ENCODE data around the gene PLCH2.

PLCH2 gene

GRCh38 chr1:2479618-2480017, 3.5 kb downstream of the PLCH2 start:
- no peak for DNase-seq (ENCODE audit: low read depth)

DNA sequence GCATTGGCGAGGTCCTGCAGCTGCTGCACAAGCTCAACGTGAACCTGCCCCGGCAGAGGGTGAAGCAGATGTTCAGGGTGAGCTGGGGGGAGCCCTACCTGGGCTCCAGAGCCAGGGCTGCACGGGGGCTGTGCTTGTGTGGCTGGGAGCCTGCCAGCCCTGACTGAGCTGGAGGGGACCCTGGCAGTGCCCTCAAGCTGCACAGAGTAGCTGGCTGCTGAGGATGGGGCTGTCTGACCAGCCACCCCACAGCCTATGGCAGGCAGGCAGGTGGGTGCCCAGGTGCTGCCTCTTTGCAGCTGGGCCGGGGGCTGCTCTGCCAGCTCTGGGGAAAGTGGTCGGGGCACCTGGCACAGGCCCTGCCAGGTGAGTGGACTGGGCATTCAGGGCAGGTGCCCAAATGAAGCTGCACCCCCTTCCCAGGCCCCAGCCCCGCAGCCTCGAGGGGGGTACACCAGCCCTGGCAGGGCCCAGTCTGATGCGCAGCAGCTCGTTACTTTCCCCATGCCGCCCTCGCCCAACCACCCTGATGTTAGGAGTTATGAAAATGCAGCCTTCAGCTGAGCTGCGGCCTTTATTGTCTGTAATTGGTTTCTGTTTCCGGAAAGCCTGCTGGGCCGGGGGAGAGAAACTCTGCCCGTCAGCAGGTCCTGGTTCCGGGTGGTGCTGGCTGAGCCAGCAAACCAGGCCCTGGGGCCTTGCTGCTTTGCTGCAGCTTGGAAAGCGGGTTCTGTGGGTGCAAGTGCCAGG, 4.3 kb downstream of the PLCH2 start:
- DNase-seq (ENCODE audit: low read depth) = no peak

GRCh38 chr1:2480986-2481364, 4.9 kb downstream of the PLCH2 start:
- DNase-seq (ENCODE audit: low read depth) = no peak

- no peak for DNase-seq (ENCODE audit: low read depth)
Measured at GRCh38 chr1:2481885-2482284, 5.8 kb downstream of the PLCH2 start.

DNA sequence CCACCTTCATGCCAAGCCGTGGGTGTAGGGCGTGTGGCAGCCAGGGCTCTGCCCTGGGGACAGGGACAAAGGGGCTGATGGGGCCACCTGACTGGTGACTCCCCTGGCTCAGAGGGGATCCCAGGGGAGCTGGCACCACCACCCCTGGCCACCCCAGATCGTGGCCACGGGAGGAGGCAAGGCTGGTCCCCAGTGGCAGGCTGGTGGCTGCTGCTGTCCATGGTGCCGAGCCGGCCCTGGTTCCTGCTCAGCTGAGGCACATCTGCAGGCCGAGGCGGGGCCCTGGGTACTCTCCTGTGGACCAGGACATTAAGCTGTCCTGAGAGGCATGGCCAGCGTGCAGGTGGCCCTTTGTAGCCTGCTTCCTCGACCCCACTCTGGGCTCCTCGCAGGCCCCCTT, 6.5 kb downstream of the PLCH2 start:
- no peak for DNase-seq (ENCODE audit: low read depth)

DNA sequence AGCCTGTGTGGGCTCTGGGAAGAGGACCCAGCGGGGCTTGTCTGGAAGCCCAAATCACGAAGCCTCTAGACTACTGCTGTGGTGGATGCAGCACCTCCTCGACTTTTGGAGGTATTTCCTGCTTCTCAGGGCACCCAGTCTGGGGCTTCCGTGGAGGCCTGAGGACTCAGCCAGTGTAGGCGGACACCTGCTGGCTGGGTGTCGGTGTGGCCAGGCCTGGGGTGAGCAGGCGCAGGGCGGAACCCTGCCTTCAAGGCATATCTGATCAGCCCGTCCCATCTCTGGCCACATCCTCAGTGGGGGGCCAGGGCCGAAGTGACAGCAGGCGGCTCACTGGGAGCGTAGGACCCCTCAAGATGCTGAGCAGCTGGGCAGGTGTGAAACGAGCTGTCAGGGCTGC, 6.9 kb downstream of the PLCH2 start:
- DNase-seq (ENCODE audit: low read depth) = no peak

GRCh38 chr1:2483970-2484369, 7.9 kb downstream of the PLCH2 start:
- no peak for DNase-seq (ENCODE audit: low read depth)

GRCh38 chr1:2486041-2486440, 10.0 kb downstream of the PLCH2 start:
- DNase-seq (ENCODE audit: low read depth) = no peak

GRCh38 chr1:2486558-2486957, 10.5 kb downstream of the PLCH2 start:
- DNase-seq (ENCODE audit: low read depth) = no peak

GRCh38 chr1:2488688-2489087, 12.6 kb downstream of the PLCH2 start:
- no peak for DNase-seq (ENCODE audit: low read depth)

DNA sequence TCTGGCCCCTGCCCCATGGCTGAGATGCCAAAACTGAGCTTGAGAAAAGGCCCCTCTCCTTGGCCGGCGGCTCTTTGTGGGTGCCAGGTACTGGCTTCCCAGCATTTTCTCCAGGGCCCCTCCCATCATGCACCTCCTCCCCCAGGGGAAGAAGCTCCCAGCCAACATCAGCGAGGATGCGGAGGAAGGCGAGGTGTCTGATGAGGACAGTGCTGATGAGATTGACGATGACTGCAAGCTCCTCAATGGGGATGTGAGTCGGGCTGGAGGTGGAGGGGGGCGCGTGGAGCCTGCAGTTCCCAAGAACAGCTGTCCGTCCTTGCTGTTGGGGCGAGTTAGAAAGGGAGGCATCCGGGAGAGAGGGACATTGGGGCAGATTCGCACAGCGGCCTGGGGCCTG, 13.5 kb downstream of the PLCH2 start:
- no peak for DNase-seq (ENCODE audit: low read depth)

DNA sequence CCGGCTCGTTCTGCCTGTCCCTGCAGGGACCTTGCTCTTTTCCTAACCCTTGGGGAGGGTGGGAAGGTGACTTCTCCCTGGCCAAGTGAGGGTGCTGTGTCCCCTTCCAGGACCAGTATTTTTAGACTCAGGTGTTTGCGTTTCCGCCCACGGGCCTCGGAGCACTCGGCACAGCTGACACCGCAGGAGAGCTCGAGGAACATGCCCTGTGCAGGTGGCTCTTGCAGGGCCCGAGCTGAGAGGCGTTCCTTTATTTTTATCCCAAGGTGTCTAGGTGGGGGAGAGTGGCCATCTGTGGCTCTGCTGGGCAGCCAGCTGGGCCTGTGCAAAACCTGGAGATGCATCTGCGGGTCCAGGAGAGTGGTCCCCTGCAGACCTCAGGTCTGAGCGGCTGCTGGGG, 16.0 kb downstream of the PLCH2 start:
- DNase-seq (ENCODE audit: low read depth) = no peak

DNA sequence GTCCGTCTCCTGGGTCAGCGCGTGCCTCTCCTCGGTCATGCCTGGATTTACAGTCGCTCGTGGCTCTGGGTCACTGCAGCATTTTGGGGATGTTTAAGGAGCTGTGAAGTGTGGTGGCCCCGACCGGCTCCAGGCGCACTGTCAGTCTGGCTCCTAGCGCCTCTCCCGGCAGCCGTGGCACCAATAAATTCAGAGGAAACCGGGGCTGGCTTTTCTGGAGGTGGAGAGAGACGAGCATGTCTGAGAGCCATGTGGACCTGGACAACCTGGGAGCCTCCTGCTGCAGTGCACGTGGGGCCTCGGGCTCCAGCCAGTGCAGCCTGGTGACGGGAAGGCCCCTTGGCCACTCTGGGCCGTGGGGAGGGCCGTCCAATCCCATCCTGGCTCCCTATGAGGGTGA, 17.1 kb downstream of the PLCH2 start:
- DNase-seq (ENCODE audit: low read depth) = no peak

GRCh38 chr1:2493691-2494322, 17.7 kb downstream of the PLCH2 start:
- DNase-seq (ENCODE audit: low read depth) = no peak

DNA sequence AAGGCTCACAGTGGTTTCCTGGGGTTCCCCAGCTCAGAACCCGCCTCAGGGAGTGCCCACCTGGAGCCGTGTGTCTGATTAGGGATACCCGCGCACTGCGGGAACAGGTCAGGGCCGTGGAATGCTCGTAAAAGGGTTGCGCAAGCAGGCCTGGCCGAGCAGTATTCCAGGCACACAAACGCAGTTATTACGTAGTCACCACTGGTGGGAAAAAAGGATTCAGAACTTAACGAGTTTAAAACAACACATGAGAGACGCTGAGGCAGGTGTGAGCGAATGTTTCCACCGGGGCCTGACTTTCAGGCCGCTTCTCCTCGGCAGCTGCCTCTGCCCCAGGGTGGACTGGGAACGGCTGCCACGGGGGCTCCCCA, 18.2 kb downstream of the PLCH2 start:
- DNase-seq (ENCODE audit: low read depth) = peak; percentile 36

GRCh38 chr1:2495026-2495425, 18.9 kb downstream of the PLCH2 start:
- DNase-seq (ENCODE audit: low read depth) = no peak

DNA sequence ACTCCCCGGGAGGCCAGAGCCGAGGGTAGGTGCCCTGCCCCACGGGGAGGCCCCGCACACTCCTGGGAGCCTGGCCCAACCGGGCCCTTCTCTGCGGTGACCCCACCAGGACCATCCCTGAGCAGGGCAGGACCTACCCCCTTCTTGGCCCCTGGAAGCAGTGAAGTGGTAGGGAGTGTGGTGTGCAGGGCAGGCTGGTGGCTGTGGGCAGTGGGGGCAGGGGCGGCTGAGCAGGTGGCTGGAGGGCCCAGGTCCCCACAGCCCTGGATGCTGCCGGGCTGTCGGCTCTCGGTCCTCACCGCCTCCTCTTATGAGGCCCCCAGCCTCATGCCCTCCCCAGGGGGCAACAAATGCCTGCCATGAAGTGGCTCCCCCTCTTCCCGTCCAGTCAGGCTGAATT, 19.5 kb downstream of the PLCH2 start:
- DNase-seq (ENCODE audit: low read depth) = no peak

- DNase-seq (ENCODE audit: low read depth) = no peak
Measured at GRCh38 chr1:2496087-2496622, 20.1 kb downstream of the PLCH2 start.

DNA sequence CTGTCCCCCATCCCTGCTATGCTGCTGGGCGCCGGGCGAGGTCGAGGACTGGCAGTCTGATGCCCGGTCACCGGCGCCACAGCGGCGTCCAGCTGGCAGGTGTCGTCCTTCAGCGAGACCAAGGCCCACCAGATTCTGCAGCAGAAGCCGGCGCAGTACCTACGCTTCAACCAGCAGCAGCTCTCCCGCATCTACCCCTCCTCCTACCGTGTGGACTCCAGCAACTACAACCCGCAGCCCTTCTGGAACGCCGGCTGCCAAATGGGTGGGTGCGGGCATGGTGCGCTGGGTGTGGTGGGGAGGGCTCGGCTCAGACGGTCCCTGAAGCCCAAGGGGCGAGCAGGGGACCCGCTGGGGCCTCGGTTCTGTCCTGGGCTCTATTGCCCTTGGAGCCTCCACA, 20.7 kb downstream of the PLCH2 start:
- no peak for DNase-seq (ENCODE audit: low read depth)

- no peak for DNase-seq (ENCODE audit: low read depth)
Measured at GRCh38 chr1:2497891-2498290, 21.8 kb downstream of the PLCH2 start.

- no peak for DNase-seq (ENCODE audit: low read depth)
Measured at GRCh38 chr1:2498648-2499047, 22.6 kb downstream of the PLCH2 start.

DNA sequence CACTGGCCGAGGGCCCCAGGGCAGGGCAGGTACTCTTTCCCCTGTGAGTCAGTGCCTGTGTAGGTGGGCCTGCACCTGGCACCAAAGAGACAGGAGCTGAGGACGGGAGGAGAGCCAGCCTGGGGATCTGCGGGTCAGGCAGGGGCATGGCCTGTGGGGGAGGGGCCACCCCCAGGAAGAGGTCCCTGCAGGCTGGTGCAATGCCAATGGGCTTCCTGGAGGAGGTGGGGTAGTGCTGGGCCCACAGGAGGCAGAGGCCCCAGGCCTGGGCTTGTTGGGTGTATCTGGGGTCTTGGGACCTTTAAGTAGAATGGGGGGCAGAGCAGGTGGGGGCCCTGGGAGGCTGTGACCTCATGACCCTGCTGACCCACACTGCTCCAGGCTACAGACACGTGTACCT, 23.2 kb downstream of the PLCH2 start:
- DNase-seq (ENCODE audit: low read depth) = no peak

GRCh38 chr1:2499986-2500596, 24.0 kb downstream of the PLCH2 start:
- no peak for DNase-seq (ENCODE audit: low read depth)
